B cell (primary cell): ENCODE measurements around the gene GRID1.

ENCODE experiments used
- CTCF ChIP-seq: fragments of 200-600 bp; IDR thresholded peaks from one replicate; pipeline ENCODE4 v1.8.0; 2022; ENCODE audit warnings: antibody characterized with exemption, mild to moderate bottlenecking
- EZH2 ChIP-seq: IDR thresholded peaks from 2 replicates; pipeline ENCODE4 v1.6.1; 2012; ENCODE audit warnings: borderline replicate concordance, low read depth, mild to moderate bottlenecking, moderate library complexity, low read length; ENCODE audit not compliant: insufficient read depth, poor library complexity, severe bottlenecking

- no peak for TF ChIP-seq CTCF
- no peak for TF ChIP-seq EZH2
Observed at GRCh38 chr10:86342111-86342863, 24.3 kb downstream of the GRID1 start.
